ENCODE data around the gene PCGF6.
A peak's percentile ranks its signal among the peaks of the same experiment; 100 is the strongest.
"Not testable (repeated sequence)": the region's sequence is repeated elsewhere in the genome, so short reads cannot be mapped to it uniquely, and the experiment has no call there.

PCGF6 gene, protein sequence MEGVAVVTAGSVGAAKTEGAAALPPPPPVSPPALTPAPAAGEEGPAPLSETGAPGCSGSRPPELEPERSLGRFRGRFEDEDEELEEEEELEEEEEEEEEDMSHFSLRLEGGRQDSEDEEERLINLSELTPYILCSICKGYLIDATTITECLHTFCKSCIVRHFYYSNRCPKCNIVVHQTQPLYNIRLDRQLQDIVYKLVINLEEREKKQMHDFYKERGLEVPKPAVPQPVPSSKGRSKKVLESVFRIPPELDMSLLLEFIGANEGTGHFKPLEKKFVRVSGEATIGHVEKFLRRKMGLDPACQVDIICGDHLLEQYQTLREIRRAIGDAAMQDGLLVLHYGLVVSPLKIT

DNA sequence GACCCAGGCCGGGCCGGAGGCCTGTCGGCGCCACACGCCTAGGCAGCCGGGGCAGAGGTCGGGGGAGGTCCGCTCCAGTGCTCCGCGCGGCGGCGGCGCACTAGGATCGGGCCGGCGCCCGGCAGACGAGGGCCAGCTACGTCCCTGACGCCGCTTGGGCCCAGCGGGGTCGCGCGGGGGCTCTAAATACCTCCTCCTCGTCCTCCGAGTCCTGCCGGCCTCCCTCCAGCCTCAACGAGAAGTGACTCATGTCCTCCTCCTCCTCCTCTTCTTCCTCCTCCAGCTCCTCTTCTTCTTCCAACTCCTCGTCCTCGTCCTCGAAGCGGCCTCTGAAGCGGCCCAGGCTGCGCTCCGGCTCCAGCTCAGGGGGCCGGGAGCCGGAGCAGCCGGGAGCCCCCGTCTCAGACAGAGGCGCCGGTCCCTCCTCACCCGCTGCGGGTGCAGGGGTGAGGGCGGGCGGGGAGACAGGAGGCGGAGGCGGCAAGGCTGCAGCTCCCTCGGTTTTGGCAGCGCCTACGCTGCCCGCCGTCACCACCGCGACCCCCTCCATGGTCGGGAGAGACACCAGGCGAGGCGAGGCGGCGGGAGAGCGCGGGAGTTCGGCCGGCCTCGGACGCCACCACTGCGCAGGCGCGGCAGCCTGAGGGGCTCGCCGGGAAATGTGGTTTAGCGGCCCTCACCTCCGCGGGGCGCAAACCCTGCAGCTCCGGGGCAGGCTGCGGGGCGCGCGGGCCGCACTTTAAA is at the start of gene PCGF6:
TSS of gene PCGF6 (minus strand) at position 624 of the 744 bp plus-strand sequence. CDS start at position 550, 74 bp downstream.
- DNase-seq (ENCODE audit: low read depth), result peak; percentile 57

DNA sequence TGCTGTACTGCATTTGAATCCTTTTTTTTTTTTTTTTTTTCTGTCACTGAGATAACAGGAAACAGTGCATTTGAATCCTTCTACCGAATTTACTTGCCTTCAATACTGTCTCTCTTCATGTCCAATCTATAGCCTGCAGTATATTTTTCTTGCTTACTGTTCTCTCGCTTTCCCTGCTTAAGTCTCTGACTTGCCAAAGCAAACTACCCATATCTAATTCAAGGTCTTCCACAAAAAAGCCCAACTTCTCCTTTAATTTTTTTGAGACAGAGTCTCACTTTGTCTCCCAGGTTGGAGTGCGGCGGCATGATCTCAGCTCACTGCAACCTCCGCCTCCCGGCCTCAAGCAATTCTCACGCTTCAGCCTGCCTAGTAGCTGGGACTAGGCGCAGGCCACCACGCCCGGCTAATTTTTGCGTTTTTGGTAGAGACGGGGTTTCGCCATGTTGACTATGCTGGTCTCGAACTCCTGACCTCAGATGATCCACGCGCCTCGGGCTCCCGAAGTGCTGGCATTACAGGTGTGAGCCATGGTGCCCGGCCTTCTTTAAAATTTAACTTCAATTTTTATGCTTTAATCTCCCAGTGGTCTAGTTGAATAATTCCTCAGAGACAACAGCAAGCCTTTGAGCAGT is 46.4 kb upstream of the PCGF6 start:
- no peak for DNase-seq (ENCODE audit: low read depth)

DNA sequence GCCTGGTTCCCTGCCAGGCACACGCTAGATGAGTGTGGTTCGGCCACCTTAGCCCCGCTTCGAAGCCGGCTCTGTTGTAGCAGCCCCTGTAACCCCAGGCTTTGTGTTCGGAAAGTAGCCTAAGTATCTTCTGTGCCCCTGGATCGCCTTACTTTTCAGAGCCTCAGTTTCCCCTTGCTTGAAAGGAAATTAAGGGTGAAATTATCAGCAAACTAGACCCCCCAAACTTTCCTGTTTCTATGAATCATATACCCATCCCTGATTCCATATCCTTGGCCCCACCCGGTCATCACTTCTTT is 45.8 kb upstream of the PCGF6 start:
- DNase-seq (ENCODE audit: low read depth), result no peak

DNA sequence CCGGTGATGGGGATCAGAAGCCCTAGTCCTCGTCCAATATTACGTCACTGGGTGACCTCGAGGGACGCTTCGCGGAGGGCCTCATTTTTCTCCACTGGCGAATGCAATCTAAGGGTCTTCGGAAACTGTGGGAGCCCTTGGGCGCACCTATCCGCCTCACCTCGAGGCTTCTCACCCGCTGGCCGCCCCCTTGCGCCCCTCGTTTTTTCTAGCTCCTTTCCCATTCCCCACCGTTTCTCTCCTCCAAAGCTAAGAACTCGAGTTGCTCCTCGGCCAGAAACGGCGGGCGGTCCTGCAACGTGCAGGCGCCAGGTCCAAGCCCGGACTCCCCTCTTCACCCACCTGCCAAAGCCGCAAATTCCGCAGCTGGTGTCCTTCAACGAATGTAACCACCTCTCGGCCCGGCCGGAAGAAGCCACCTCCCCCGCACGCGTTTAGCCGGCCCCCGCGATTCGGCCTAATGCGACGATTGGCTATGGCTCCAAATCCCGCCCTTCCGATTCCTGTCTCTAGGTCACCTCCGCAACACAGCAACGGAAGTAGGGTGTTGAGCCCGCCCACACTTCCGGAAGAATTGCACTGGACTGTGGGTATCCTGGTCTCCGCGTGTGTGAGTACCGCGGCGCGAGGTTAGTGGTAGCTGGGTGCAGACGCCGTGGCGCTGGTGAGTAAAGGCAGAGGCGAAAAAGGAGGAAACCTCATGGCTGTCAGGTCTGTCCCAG is 45.3 kb upstream of the PCGF6 start, which contains the start of the genes ATP5MK and PDCD11:
TSS of gene ATP5MK (minus strand) at position 409 of the 722 bp plus-strand sequence. CDS start 4,018 bp downstream, outside the sequence.
TSS of gene PDCD11 (plus strand) at position 560 of the 722 bp plus-strand sequence. CDS start 1,801 bp downstream, outside the sequence.
- peak; percentile 98 for DNase-seq (ENCODE audit: low read depth)

DNA sequence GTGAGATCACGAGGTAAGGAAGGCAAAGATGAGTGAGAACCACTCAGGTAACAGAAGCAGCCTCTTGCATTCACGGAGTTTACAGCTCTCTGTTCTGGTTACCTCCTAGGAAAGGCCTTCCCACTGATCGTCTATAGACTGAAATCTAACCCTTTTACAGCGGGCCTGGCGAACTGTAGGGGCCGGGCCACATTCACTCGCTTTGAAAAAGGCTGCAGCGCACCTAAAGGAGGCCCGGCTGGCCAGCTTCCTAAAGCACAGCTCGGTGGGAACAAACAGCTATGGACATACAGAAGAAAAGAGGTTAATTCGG is 44.8 kb upstream of the PCGF6 start:
- DNase-seq (ENCODE audit: low read depth), result peak; percentile 15

DNA sequence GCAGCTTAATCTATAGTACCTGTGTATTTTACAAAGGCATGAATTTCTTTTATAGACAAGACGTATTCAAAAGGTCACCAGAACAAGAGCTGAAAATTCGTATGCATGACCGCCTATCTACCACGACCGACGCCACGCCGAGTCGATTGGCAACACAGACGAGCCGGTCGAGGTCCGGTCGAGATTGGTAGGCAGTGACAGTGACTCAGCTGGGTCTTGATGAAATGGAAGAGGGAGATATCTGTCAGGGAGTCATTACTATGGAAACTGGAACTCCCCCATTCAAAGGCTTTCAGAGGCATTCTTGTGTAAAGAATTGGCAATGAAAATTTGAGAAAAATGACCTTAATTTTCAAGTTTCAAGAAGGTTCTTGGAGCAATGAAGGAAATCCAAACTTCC is 43.2 kb upstream of the PCGF6 start:
- peak; percentile 10 for DNase-seq (ENCODE audit: low read depth)

DNA sequence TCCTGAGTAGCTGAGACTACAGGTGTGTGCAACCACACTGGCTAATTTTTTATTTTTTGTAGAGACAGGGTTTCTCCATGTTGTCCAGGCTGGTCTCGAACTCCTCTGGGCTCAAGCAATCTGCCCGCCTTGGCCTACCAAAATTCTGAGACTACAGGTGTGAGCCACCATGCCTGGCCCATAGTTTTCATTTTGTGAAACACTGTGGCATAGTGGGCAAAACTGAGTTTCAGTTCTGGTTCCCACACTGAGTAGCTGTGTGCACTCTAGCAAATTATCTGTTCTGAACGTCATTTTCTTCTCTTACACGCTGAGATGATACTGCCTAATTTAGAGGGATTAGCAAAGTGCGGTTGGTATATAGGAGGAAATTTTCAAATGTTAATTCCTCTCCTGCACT is 31.8 kb upstream of the PCGF6 start:
- no peak for DNase-seq (ENCODE audit: low read depth)

DNA sequence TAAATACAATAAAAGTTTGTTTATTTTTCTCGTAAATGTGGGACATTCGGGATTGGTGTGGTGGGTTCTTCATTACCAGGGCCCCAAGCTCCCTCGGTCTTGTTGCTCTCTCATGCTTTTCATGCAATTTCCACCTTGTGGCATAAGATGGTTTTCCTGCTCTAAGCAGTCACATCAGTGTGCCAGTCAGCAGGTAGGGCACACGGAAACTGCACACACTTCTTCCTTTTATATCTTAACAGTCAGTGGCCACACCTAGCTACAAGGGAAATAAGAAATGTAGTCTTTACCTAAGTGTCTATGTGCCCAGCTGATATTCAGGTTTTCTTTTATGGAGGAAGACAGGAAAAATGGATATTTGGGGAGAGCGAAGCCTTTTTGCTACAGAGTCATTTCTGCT is 23.3 kb upstream of the PCGF6 start:
- no peak for DNase-seq (ENCODE audit: low read depth)

DNA sequence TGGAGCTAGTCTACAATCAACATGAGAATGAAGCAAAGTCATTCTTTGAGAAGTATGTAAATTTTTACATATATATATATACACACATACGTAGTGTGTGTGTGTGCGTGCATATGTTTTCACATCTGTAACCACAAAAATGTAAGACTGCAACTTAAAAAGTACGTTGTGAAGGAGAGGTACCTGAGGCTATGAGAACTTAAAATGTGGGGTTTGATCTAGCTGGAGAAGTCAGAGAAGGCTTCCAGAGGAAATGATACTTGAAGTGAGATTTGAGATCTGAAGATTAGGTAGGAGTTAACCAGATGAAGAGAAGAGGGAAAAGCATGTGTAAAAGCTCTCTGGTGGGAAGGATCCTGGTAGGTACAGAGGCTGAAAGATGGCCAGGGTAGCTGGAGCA is 22.6 kb upstream of the PCGF6 start:
- DNase-seq (ENCODE audit: low read depth), result no peak

DNA sequence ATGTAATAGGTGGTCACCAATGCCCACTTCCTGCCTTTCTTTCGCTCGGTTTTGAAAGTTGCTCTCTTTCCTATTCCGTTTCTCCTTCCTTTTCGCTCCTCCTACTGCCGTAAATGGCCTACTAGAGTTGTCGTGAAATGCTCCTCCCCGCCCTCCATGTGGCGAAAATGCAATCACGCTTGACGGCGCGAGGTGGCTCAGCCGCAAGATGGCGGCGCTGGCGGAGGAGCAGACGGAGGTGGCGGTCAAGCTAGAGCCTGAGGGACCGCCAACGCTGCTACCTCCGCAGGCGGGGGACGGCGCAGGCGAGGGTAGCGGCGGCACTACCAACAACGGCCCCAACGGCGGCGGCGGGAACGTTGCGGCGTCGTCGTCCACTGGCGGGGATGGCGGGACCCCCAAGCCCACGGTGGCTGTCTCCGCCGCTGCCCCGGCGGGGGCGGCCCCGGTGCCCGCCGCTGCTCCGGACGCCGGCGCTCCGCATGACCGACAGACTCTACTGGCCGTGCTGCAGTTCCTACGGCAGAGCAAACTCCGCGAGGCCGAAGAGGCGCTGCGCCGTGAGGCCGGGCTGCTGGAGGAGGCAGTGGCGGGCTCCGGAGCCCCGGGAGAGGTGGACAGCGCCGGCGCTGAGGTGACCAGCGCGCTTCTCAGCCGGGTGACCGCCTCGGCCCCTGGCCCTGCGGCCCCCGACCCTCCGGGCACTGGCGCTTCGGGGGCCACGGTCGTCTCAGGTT is 17.0 kb upstream of the PCGF6 start, which contains the start of gene TAF5:
TSS of gene TAF5 (plus strand) at position 195 of the 737 bp plus-strand sequence. CDS start at position 209, 14 bp downstream.
- peak; percentile 96 for DNase-seq (ENCODE audit: low read depth)

DNA sequence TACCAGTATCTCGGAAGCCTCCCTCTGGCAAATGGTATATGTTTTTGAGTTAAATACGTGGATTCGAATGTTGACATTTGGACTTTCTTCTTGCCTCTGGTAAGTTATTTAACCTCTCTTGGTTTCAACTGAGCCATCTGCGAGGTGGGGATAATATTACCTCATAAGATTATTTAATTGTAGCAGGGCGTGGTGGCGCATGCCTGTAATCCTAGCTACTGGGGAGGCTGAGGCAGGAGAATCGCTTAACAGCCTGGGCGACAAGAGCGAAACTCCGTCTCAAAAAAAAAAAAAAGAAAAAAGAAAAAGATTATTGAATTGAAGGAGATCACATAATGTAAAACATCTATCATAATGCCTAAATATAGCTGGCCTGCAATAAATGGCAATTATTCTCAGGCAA is 16.4 kb upstream of the PCGF6 start:
- DNase-seq (ENCODE audit: low read depth), result no peak

DNA sequence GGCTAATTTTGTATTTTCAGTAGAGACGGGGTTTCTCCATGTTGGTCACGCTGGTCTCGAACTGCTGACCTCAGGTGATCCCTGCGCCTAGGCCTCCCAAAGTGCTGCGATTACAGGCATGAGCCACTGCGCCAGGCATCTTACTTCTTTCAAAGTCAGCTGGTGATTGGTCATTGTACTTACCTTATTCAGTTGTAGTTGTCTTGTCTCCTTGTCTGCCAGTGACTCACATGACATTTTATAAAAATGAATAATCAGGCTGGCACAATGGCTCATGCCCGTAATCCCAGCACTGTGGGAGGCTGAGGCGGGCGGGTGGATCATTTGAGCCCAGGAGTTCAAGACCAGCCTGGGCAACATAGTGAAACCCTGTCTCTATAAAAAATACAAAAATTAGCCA is 9.9 kb upstream of the PCGF6 start:
- DNase-seq (ENCODE audit: low read depth), result not testable (repeated sequence)

DNA sequence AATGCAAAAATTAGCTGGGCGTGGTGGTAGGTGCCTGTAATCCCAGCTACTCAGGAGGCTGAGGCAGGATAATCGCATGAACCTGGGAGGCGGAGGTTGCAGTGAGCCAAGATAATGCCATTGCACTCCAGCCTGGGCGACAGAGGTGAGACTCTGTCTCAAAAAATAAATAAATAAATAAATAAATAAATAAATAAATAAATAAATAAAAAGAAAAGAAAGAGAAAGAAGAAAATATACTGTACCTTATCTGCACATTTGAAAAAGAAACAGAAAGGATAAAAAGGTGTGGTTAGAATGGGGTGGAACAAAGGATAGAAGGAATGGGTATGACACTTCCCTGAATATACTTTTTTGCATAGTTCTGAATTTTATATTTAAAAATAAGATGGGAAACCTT is 8.6 kb upstream of the PCGF6 start:
- not testable (repeated sequence) for DNase-seq (ENCODE audit: low read depth)

DNA sequence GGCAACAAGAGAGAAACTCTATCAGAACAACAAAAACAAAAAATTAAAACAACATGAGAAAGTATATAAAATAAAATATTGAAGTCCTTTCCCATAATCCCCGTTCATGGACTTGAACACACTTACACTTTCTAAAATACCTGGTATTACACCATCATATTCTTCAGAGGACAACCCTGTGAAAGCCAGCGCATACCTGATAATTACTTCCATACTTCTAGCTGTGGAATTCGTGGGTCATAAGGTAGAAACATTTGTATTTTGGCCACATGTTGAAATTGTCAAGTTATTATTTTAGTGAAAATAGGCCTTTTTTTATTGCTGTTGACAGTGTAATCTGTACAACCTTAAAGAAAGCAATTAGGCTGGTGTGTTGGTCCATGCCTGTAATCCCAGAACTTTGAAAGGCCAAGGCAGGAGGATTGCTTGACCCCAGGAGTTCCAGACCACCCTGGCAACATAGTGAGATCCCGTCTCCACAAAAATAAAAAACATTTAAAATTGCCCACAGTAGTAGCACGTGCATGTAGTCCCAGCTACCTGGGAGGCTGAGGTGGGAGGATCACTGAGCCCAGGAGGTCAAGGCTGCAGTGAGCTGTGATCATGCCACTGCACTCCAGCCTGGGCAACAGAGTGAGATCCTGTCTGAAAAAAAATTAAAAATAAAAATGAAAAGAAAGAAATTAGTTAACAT is 5.1 kb upstream of the PCGF6 start:
- no peak for DNase-seq (ENCODE audit: low read depth)

DNA sequence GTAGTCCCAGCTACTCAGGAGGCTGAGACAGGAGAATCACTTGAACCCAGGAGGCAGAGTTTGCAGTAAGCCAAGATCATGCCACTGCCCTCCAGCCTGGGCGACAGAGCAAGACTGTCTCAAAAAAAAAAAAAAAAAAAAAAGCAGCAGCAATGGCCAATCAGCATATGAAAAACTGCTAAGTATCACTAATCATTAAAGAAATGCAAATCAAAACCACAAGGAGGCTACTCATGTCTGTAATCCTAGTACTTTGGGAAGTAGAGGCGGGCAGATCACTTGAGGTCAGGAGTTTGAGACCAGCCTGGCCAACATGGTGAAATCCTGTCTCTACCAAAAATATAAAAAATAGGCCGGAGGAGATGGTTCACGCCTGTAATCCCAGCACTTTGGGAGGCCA is 3.6 kb upstream of the PCGF6 start:
- not testable (repeated sequence) for DNase-seq (ENCODE audit: low read depth)

DNA sequence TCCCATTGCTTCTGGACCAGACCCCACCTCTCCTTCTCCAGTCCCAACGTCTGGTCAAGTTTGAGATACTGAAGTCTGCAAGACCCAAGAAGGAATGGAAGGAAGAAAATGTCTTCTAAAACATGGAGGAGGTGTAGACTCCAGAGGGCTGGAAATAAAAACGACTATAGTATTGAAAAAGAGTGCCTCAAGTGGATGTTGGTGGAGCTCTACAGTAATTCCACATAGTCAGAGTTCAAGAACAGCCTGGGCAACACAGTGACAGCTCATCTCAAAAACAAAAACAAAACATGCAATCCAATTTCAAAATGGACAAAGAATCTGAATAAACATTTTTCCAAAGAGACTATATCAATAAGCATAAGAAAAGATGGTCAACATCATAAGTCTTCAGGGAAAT is 2.3 kb upstream of the PCGF6 start:
- no peak for DNase-seq (ENCODE audit: low read depth)

DNA sequence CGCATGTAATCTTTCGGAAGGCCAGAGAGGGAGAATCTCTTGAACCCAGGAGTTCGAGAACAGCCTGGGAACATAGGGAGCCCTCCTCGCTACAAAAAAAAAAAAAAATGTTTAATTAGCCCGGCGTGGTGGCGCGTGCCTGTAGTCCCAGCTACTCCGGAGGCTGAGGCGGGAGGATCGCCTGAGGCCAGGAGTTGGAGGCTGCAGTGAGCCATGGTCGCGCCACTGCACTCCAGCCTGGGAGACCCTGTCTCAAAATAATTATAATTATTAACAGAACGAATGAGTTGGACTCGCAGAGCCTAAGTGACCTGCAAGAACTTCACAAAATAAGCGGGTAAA is 794 bp downstream of the PCGF6 start:
- DNase-seq (ENCODE audit: low read depth), result no peak

DNA sequence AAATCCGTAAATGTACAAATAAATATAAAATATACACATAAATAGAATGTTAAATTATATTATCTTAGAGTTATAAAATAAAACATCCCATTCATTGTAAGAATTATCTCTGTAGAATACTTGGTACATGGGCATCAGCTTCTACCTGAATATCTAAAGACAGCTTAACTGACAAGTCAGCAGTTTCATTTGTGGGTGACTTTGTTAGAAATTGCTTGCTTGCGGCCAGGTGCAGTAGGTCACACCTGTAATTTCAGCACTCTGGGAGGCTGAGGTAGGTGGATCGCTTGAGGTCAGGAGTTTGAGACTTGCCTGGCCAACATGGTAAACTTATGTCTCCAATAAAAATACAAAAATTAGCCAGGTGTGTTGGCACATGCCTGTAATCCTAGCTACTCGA is 14.6 kb downstream of the PCGF6 start:
- DNase-seq (ENCODE audit: low read depth), result no peak

DNA sequence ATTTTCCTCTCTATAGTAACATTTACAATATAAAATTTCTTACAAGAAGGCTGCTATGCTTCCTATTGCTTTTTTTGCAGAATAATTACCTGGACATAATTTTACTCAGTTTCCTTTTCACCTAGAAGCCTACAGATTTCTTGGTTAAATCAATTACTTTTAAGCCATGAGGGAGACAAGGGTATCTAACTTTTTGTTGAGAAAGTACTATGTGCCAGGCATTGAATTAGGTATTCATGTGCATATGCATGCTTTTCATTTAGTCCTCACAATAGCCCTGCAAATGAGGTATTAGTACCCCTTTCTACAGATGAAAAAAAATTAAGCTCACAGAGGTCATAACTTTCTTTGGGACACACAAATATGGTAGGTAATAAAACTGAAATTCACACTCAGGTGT is 16.4 kb downstream of the PCGF6 start:
- DNase-seq (ENCODE audit: low read depth), result no peak

DNA sequence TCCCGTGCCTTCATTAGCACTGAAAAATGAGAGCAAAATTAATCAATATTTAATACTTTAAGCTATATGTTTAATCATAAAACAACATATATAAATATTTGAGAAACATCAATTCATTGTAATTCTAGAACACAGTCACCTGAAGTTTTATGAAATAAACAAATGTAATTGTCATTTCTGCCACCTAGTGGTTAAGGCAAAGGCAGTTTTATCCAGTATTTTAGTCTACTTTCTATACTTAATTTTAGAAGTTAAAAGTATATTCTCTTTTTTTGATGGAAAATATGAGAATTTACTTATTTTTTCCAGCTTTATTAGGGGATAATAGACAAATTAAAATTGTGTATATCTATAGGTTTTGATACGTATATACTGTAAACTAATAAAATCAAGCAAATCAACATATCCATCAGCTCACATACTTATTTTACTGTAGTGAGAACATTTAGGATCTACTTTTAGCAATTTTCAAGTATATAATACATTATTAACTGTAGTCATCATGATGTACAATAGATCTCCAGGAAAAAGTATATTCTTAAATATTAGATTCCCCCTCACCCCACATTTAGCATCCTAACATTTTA is 16.9 kb downstream of the PCGF6 start:
- peak; percentile 31 for DNase-seq (ENCODE audit: low read depth)

DNA sequence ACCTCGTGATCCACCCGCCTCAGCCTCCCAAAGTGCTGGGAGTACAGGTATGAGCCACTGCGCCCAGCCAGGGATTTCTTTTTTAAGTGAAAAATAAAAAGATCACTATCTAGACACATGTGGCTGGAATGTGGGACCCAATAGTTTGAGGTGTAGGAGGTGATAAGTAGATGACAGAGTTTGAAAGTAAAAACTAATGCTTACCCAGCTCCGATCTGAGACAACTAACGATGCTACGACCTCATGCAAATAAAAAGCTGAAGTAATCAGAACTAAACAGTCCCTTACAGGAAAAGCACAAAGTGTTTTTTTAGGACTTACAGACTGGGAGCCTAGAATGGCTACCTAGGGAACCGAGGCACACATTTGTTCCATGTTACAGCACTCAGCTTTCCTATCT is 23.0 kb downstream of the PCGF6 start:
- no peak for DNase-seq (ENCODE audit: low read depth)

Data from amniotic epithelial cell (primary cell).